Progenitor cell of endocrine pancreas (in vitro differentiated cells): ENCODE measurements around the gene CR1. TPM values are rescaled to one million over a fixed set of nuclear protein-coding genes. Genes with fewer than 3 reads are reported as not detected.
"Not testable (repeated sequence)": the region's sequence is repeated elsewhere in the genome, so short reads cannot be mapped to it uniquely, and the experiment has no call there.

Source experiments
- DNase-seq: peaks from one replicate; pipeline ENCODE4 v3.0.0; 2021; ENCODE audit warnings: low spot score; ENCODE audit not compliant: unreplicated experiment
- H3K27ac Mint-ChIP-seq: 2 replicates; pipeline ENCODE4 v1.8.0; 2021; ENCODE audit warnings: mild to moderate bottlenecking, moderate library complexity, mixed read lengths
- H3K27me3 Mint-ChIP-seq: 2 replicates; pipeline ENCODE4 v1.8.0; 2021; ENCODE audit warnings: mixed read lengths
- H3K36me3 Mint-ChIP-seq: 2 replicates; pipeline ENCODE4 v1.8.0; 2022; ENCODE audit warnings: mixed read lengths; ENCODE audit not compliant: insufficient read depth
- H3K4me1 Mint-ChIP-seq: 2 replicates; pipeline ENCODE4 v1.8.0; 2021; ENCODE audit warnings: low read depth, mixed read lengths
- H3K4me3 Mint-ChIP-seq: 2 replicates; pipeline ENCODE4 v1.8.0; 2021; ENCODE audit warnings: low read depth, mild to moderate bottlenecking, moderate library complexity, mixed read lengths
- H3K9me3 Mint-ChIP-seq: 2 replicates; pipeline ENCODE4 v1.8.0; 2021; ENCODE audit warnings: low read depth, mixed read lengths
- total RNA-seq: library from RNA; stranded (reverse); gene quantifications from 2 replicates; pipeline ENCODE4 v1.2.1, GENCODE V29; 2021
- TF ChIP-seq, protein P1 (sequence below): fragments of 200-600 bp; sonication (generic); IDR thresholded peaks from one replicate; pipeline ENCODE4 v1.5.0; 2021; ENCODE audit warnings: antibody characterized with exemption, mild to moderate bottlenecking; ENCODE audit not compliant: unreplicated experiment

Gene CR1
- total RNA-seq, 1 donor from 2014 or later = 0.41 TPM

DNA sequence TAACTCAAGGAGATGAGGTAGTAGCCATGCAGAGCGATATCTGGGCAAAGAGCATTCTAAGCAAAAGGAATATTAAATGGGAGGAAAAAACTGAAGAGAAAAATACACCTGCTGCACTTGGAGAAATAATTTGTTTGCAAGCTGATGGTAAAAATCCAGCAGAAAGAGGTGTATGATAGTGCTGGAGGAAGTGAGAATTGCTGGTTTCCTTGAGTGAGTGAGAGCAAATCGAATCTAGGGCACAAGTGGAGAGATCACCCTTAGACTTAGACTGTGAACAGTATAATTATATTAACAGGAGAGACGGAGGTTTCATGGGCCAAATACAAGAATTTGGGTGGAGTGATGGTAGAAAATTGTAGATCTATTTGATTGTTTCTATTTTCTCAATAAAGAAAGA lies 2.7 kb upstream of the CR1 start:
- H3K9me3 Mint-ChIP-seq = no peaks in the 10 kb centered on the region
- DNase-seq = no peak
- no peak overlapping the region for H3K27ac Mint-ChIP-seq
- TF ChIP-seq, protein P1, sequence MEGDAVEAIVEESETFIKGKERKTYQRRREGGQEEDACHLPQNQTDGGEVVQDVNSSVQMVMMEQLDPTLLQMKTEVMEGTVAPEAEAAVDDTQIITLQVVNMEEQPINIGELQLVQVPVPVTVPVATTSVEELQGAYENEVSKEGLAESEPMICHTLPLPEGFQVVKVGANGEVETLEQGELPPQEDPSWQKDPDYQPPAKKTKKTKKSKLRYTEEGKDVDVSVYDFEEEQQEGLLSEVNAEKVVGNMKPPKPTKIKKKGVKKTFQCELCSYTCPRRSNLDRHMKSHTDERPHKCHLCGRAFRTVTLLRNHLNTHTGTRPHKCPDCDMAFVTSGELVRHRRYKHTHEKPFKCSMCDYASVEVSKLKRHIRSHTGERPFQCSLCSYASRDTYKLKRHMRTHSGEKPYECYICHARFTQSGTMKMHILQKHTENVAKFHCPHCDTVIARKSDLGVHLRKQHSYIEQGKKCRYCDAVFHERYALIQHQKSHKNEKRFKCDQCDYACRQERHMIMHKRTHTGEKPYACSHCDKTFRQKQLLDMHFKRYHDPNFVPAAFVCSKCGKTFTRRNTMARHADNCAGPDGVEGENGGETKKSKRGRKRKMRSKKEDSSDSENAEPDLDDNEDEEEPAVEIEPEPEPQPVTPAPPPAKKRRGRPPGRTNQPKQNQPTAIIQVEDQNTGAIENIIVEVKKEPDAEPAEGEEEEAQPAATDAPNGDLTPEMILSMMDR = no peak
- H3K27me3 Mint-ChIP-seq = peaks cover 33% of the 10 kb centered on the region
- no peak overlapping the region for H3K4me3 Mint-ChIP-seq
- H3K4me1 Mint-ChIP-seq = peaks cover 5% of the 10 kb centered on the region
- H3K36me3 Mint-ChIP-seq = no peaks in the 10 kb centered on the region

GRCh38 chr1:207494171-207494570 lies 1.8 kb upstream of the CR1 start:
- no peak overlapping the region for H3K4me3 Mint-ChIP-seq
- H3K27ac Mint-ChIP-seq = no peak overlapping the region
- no peak for DNase-seq
- peaks cover 5% of the 10 kb centered on the region for H3K4me1 Mint-ChIP-seq
- TF ChIP-seq, protein P1 = no peak
- H3K9me3 Mint-ChIP-seq = no peaks in the 10 kb centered on the region
- H3K36me3 Mint-ChIP-seq = no peaks in the 10 kb centered on the region
- peaks cover 40% of the 10 kb centered on the region for H3K27me3 Mint-ChIP-seq

GRCh38 chr1:207495281-207495680 lies 676 bp upstream of the CR1 start:
- H3K27me3 Mint-ChIP-seq = peaks cover 44% of the 10 kb centered on the region
- not testable (repeated sequence) for H3K36me3 Mint-ChIP-seq, H3K27ac Mint-ChIP-seq

GRCh38 chr1:207497941-207498340 lies 2.0 kb downstream of the CR1 start:
- H3K27me3 Mint-ChIP-seq = peaks cover 64% of the 10 kb centered on the region
- DNase-seq = no peak
- no peak overlapping the region for H3K27ac Mint-ChIP-seq
- H3K4me3 Mint-ChIP-seq = no peak overlapping the region
- H3K36me3 Mint-ChIP-seq = no peaks in the 10 kb centered on the region
- H3K9me3 Mint-ChIP-seq = no peaks in the 10 kb centered on the region
- peaks cover 5% of the 10 kb centered on the region for H3K4me1 Mint-ChIP-seq
- TF ChIP-seq, protein P1 = no peak

More at GRCh38 chr1:207495281-207495680, 676 bp upstream of the CR1 start:
- not testable (repeated sequence) for DNase-seq, H3K9me3 Mint-ChIP-seq, H3K4me1 Mint-ChIP-seq
- peak overlapping the region; percentile 75 for H3K4me3 Mint-ChIP-seq

- Mint-ChIP-seq H3K9me3 (no peaks in the 10 kb centered on the region), H3K4me1 (peaks cover 5% of the 10 kb centered on the region), H3K4me3 (no peak overlapping the region), H3K27me3 (peaks cover 76% of the 10 kb centered on the region), H3K36me3 (no peaks in the 10 kb centered on the region), H3K27ac (no peak overlapping the region)
- TF ChIP-seq, protein P1 = peak; percentile 92
- DNase-seq = peak; percentile 24
Observed at GRCh38 chr1:207499573-207499972, 3.6 kb downstream of the CR1 start.

DNA sequence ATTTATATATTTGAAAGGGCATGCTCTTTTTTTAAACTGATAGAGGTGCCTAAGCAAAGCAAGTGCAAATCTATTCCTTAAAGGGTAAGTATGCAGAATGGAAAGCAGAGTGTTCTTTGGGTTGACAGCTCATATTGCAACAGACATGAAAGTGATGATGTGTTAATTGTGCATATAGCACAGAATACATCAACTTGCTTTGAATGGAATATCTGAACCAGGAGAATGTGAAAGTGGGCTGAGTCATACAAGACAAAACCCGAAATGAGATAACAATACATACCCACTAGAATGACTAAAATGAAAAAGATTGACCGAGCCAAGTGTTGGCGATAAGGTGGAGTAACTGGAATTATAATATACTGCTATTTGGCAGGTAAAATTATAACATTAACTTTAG lies 4.3 kb downstream of the CR1 start:
- Mint-ChIP-seq H3K27me3 (peaks cover 75% of the 10 kb centered on the region), H3K27ac (no peak overlapping the region), H3K4me1 (peaks cover 5% of the 10 kb centered on the region)

More for the DNA sequence above, 4.3 kb downstream of the CR1 start:
- TF ChIP-seq, protein P1 = no peak
- Mint-ChIP-seq H3K9me3 (no peaks in the 10 kb centered on the region), H3K36me3 (no peaks in the 10 kb centered on the region), H3K4me3 (no peak overlapping the region)
- DNase-seq = no peak
